ENCODE results near the gene SAGE1.

DNA sequence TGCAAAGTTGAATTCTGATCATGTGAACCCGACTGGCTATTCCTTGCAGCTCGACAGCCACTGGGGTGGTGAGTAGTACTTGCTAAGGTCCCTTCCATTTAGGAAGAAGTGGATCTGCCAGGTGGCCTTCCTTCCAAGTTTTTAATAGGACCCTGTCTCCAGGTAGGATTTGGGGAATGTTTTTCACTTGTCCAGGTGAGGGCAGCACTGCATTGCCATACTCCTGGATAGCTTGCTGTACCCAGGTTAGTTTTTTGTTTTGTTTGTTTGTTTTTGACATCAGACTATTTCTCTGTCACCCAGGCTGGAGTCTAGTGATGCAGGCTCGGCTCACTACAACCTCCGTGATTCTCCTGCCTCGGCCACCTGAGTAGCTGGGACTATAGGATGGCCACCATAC, 29.8 kb downstream of the SAGE1 start:
- TF ChIP-seq POLR2A (IDR thresholded peaks at IDR 0.05; ENCODE audit: low read depth) (no peak), CTCF (IDR thresholded peaks at IDR 0.05) (no peak), POLR2AphosphoS5 (IDR thresholded peaks at IDR 0.05) (no peak)

Data from esophagus muscularis mucosa (tissue), 3 donors.